Liver (tissue), 9 donors: ENCODE measurements around the gene ARL17A. TPM values are rescaled to one million over a fixed set of nuclear protein-coding genes. Genes with fewer than 3 reads are reported as not detected.
A peak's percentile ranks its signal among the peaks of the same experiment; 100 is the strongest.
"Not testable (repeated sequence)": the region's sequence is repeated elsewhere in the genome, so short reads cannot be mapped to it uniquely, and the experiment has no call there.

Experiments used
- DNase-seq: peaks from one replicate; pipeline ENCODE4 v3.0.0-alpha.2; 2017; ENCODE audit warnings: low spot score
- H3K27ac ChIP-seq, 2 donors: one replicate each; pipeline ENCODE4 v1.7.0; 2013; ENCODE audit warnings: inconsistent platforms in 2 of 2, low read length in 2 of 2, control low read depth in 1 of 2, low read depth in 1 of 2, mild to moderate bottlenecking in 1 of 2
- H3K27me3 ChIP-seq, 4 donors: one replicate each; pipeline versions ENCODE4 v1.6.1 to v1.7.0; 2013; ENCODE audit warnings: low read length in 3 of 4, inconsistent platforms in 1 of 4, mild to moderate bottlenecking in 1 of 4, moderate library complexity in 1 of 4; ENCODE audit not compliant: control insufficient read depth in 4 of 4, insufficient read depth in 4 of 4
- H3K36me3 ChIP-seq, 4 donors: one replicate each; pipeline versions ENCODE4 v1.6.1 to v1.7.0; 2013; ENCODE audit warnings: low read length in 3 of 4, mild to moderate bottlenecking in 3 of 4, low read depth in 1 of 4, moderate library complexity in 1 of 4; ENCODE audit not compliant: control insufficient read depth in 4 of 4, insufficient read depth in 3 of 4
- H3K4me1 ChIP-seq, 4 donors: one replicate each; pipeline versions ENCODE4 v1.6.1 to v1.7.0; 2013; ENCODE audit warnings: low read length in 3 of 4, mild to moderate bottlenecking in 3 of 4, moderate library complexity in 1 of 4; ENCODE audit not compliant: control insufficient read depth in 4 of 4, insufficient read depth in 4 of 4
- H3K4me3 ChIP-seq, 3 donors: one replicate each; pipeline versions ENCODE4 v1.6.1 to v1.7.0; 2013; ENCODE audit warnings: low read length in 3 of 3, control low read depth in 1 of 3, low read depth in 1 of 3, mild to moderate bottlenecking in 1 of 3
- H3K9ac ChIP-seq, 2 donors: one replicate each; pipeline ENCODE4 v1.7.0; 2013; ENCODE audit warnings: low read length in 2 of 2, mild to moderate bottlenecking in 2 of 2, moderate library complexity in 2 of 2, control low read depth in 1 of 2, low read depth in 1 of 2
- H3K9me3 ChIP-seq, 4 donors: one replicate each; pipeline versions ENCODE4 v1.6.1 to v1.7.0; 2013; ENCODE audit warnings: low read length in 3 of 4; ENCODE audit not compliant: control insufficient read depth in 4 of 4
- WGBS: extraction: QIAGEN DNeasy Blood & Tissue Kit; methylation state at CpG from one replicate; pipeline ENCODE4 v1.1.7; 2013; 5-methylcytosine and 5-hydroxymethylcytosine counted together
- polyA plus RNA-seq, 2 donors: library from polyadenylated mRNA; stranded (reverse) in 1 of 2; unstranded in 1 of 2; fragments of 200-250 nt in 1 of 2; fragments of >200 nt in 1 of 2; fragmentation: Nextera tagmentation in 1 of 2; extraction: Ambion mirVana in 1 of 2; gene quantifications; one replicate each; pipeline versions ENCODE4 v1.2.1 to v1.2.3, GENCODE V29; 2013 to 2015
- total RNA-seq, 2 donors: library from RNA; depleted of rRNA; stranded (reverse); fragments of >200 nt; gene quantifications; one replicate each; pipeline ENCODE4 v1.2.3, GENCODE V29; 2014
- donor health status: healthy.
- donor health status: healthy.
- donor health status: healthy.
- donor health status: healthy.
- donor health status: healthy.

ARL17A gene
- total and polyA plus RNA-seq, 4 donors, result 1.2 to 7.8 (median 5.5) TPM

GRCh38 chr17:46571796-46572195, 7.7 kb downstream of the ARL17A start:
- not testable (repeated sequence) for H3K27ac ChIP-seq, DNase-seq, H3K36me3 ChIP-seq, H3K9me3 ChIP-seq, H3K27me3 ChIP-seq, H3K9ac ChIP-seq, H3K4me3 ChIP-seq, H3K4me1 ChIP-seq
- no CpG with 5 or more reads among the region's 4 CpGs for WGBS

GRCh38 chr17:46566980-46567379, 12.5 kb downstream of the ARL17A start:
- not testable (repeated sequence) for H3K9me3 ChIP-seq, H3K4me1 ChIP-seq, DNase-seq, H3K4me3 ChIP-seq, H3K9ac ChIP-seq, H3K36me3 ChIP-seq, H3K27me3 ChIP-seq, H3K27ac ChIP-seq
- no CpG with 5 or more reads among the region's 1 CpG for WGBS

GRCh38 chr17:46566284-46566683, 13.2 kb downstream of the ARL17A start:
- not testable (repeated sequence) for H3K9me3 ChIP-seq, H3K27ac ChIP-seq, H3K4me3 ChIP-seq, H3K9ac ChIP-seq, H3K4me1 ChIP-seq, DNase-seq, H3K27me3 ChIP-seq, H3K36me3 ChIP-seq
- no CpG with 5 or more reads among the region's 2 CpGs for WGBS

- H3K27ac ChIP-seq, DNase-seq, H3K4me1 ChIP-seq, H3K9me3 ChIP-seq, H3K4me3 ChIP-seq, H3K36me3 ChIP-seq, H3K27me3 ChIP-seq, H3K9ac ChIP-seq: not testable (repeated sequence)
- no CpG with 5 or more reads among the region's 3 CpGs for WGBS
These were observed 19.4 kb downstream of the ARL17A start for GRCh38 chr17:46560048-46560447.

GRCh38 chr17:46559155-46559554, 20.3 kb downstream of the ARL17A start:
- not testable (repeated sequence) for H3K27me3 ChIP-seq, DNase-seq, H3K4me3 ChIP-seq, H3K36me3 ChIP-seq, H3K27ac ChIP-seq, H3K4me1 ChIP-seq, H3K9ac ChIP-seq, H3K9me3 ChIP-seq
- no CpG with 5 or more reads among the region's 20 CpGs for WGBS

GRCh38 chr17:46548607-46549006, 30.9 kb downstream of the ARL17A start:
- not testable (repeated sequence) for H3K4me3 ChIP-seq, H3K4me1 ChIP-seq, H3K27me3 ChIP-seq, DNase-seq, H3K27ac ChIP-seq, H3K9ac ChIP-seq, H3K36me3 ChIP-seq, H3K9me3 ChIP-seq
- WGBS, result 98% methylated on average over 9 of the region's 10 CpGs

- DNase-seq, result peak; percentile 14
- H3K27me3 ChIP-seq, H3K4me3 ChIP-seq, H3K27ac ChIP-seq, H3K4me1 ChIP-seq, H3K36me3 ChIP-seq, H3K9me3 ChIP-seq, H3K9ac ChIP-seq: not testable (repeated sequence)
- WGBS, result 97% methylated on average over 22 of the region's 22 CpGs
These were observed 44.8 kb downstream of the ARL17A start for GRCh38 chr17:46534716-46535115.

- not testable (repeated sequence) for H3K9ac ChIP-seq, H3K9me3 ChIP-seq, H3K36me3 ChIP-seq, H3K4me3 ChIP-seq, DNase-seq, H3K27ac ChIP-seq, H3K27me3 ChIP-seq, H3K4me1 ChIP-seq
- over 99% methylated on average over 3 of the region's 11 CpGs for WGBS
These were observed 67.3 kb downstream of the ARL17A start, which contains the start of gene LRRC37A2 for GRCh38 chr17:46512168-46512567. Gene LRRC37A2, plus strand, starts transcription at chr17:46512468. Its CDS starts 245 bp downstream, at chr17:46512713.

- not testable (repeated sequence) for H3K4me3 ChIP-seq, DNase-seq, H3K4me1 ChIP-seq, H3K27me3 ChIP-seq, H3K36me3 ChIP-seq, H3K9me3 ChIP-seq, H3K27ac ChIP-seq, H3K9ac ChIP-seq
- whole genome bisulfite sequencing, result over 99% methylated on average over 5 of the region's 7 CpGs
These were observed 73.6 kb downstream of the ARL17A start for GRCh38 chr17:46505896-46506295.
